MCF 10A (cell line): ENCODE results near the gene COMMD2. TPM values are rescaled to one million over a fixed set of nuclear protein-coding genes. Genes with fewer than 3 reads are reported as not detected.

Experiments used
- BruUV-seq: library from RNA; stranded (reverse); fragments of 400-500 nt; replicated peaks from 2 replicates; lab custom pipeline; 2021; lab: Mats Ljungman, UMichigan
- CTCF ChIA-PET: fragments of 300-600 bp; sonication (Branson Sonifier 250); formaldehyde crosslinking; extraction: SDS; loops from one replicate; lab custom pipeline; 2021; ENCODE audit warnings: antibody characterized with exemption, inconsistent platforms; lab: Yijun Ruan, JAX
- POLR2A ChIA-PET: fragments of 300-600, 350-650 bp; sonication (Branson Sonifier 250); formaldehyde crosslinking; extraction: SDS; loops from one replicate; lab custom pipeline; 2020; ENCODE audit warnings: antibody characterized with exemption, inconsistent platforms; lab: Yijun Ruan, JAX
- DNase-seq: peaks from one replicate; pipeline ENCODE4 v3.0.0-alpha.2; 2018; ENCODE audit not compliant: unreplicated experiment
- H3K27ac Mint-ChIP-seq: one replicate; pipeline ENCODE4 v1.8.0; 2022; ENCODE audit warnings: mild to moderate bottlenecking, low read depth, mixed read lengths; ENCODE audit not compliant: unreplicated experiment
- H3K27me3 Mint-ChIP-seq: one replicate; pipeline ENCODE4 v1.8.0; 2022; ENCODE audit warnings: mixed read lengths; ENCODE audit not compliant: insufficient read depth, unreplicated experiment
- H3K36me3 Mint-ChIP-seq: one replicate; pipeline ENCODE4 v1.8.0; 2022; ENCODE audit warnings: mild to moderate bottlenecking, moderate library complexity, mixed read lengths; ENCODE audit not compliant: insufficient read depth, unreplicated experiment
- H3K4me1 Mint-ChIP-seq: one replicate; pipeline ENCODE4 v1.8.0; 2022; ENCODE audit warnings: mixed read lengths; ENCODE audit not compliant: insufficient read depth, unreplicated experiment
- H3K4me3 Mint-ChIP-seq: one replicate; pipeline ENCODE4 v1.8.0; 2022; ENCODE audit warnings: mild to moderate bottlenecking, moderate library complexity, mixed read lengths; ENCODE audit not compliant: unreplicated experiment
- H3K9me3 Mint-ChIP-seq: one replicate; pipeline ENCODE4 v1.8.0; 2022; ENCODE audit warnings: mixed read lengths; ENCODE audit not compliant: unreplicated experiment
- intact Hi-C: fragments of 100-400 bp; cut with micrococcal nuclease; formaldehyde crosslinking; loops from 2 replicates; pipeline ENCODE4 v1.14.1; 2022
- total RNA-seq: library from RNA; stranded (reverse); gene quantifications from 2 replicates; pipeline ENCODE4 v1.2.3, GENCODE V29; 2022
- TF ChIP-seq, protein P1 (sequence below): fragments of 200-600 bp; IDR thresholded peaks from one replicate; pipeline ENCODE4 v1.8.0; 2022; ENCODE audit warnings: antibody characterized with exemption, mild to moderate bottlenecking; ENCODE audit not compliant: unreplicated experiment

The COMMD2 gene
- total RNA-seq, 1 experiment from 2014 or later: 51.2 TPM

DNA sequence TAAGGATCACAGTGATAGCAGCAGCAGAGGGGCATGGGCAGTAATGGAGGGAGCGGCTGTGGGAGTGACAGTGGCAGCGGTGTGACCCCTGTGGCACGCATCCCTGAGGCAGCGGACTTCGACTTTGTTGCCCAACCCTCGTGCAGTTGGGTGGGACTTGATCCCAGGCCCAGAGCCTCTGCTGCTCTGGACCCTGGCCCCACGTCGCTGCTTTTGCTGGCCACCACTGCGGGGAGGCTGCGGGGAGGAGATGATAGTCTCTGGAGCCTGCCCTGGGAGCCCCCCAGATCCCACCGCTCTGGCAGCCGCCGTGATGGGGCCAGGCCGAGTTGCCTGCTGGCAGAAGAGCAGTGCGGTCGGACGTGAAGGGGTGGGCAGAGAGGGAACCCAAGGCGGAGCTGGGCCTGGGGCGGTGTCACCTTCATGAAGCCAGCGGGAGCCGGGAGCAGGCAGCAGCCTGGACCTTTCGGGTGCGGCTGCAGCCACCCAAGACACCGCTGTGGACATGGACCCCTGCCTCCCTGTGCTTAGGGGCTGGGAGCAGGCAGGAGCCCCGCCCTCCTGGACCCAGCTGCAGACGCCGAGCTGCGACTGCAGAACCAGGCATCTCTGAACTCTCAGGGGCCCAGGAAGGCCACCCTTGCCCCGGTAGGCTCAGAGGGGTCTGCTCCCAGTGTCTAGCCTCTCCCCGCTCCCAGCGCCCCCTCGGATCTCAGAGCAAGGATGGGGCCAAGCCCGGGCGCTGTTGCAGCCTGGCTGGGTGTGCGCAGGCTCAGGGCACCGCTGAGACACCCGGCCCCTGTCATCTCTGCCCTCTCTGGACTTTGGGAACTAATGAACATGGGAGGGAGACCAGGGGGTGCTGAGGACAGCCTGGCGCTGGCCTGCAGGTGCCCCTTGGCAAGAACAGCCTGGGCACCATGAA lies 38.3 kb downstream of the COMMD2 start:
- Mint-ChIP-seq H3K4me1 (no peaks in the 10 kb centered on the region), H3K4me3 (no peak overlapping the region), H3K27me3 (no peaks in the 10 kb centered on the region), H3K36me3 (no peaks in the 10 kb centered on the region), H3K27ac (no peak overlapping the region), H3K9me3 (no peaks in the 10 kb centered on the region)
- no TSS peak for BruUV-seq
- CTCF ChIA-PET: interaction anchor here (0.6 to 2.1 kb wide), 6 partner anchors 8 to 222 kb away, joined by 3 to 13 read pairs (median 4); partner anchors contain the start of gene WWTR1
- DNase-seq: no peak
- POLR2A ChIA-PET: interaction anchor here (0.6 kb wide), 1 partner anchor 298 kb away, joined by 3 read pairs; no protein-coding TSS in a partner anchor
- intact Hi-C loops: no loop called here
- TF ChIP-seq, protein P1, sequence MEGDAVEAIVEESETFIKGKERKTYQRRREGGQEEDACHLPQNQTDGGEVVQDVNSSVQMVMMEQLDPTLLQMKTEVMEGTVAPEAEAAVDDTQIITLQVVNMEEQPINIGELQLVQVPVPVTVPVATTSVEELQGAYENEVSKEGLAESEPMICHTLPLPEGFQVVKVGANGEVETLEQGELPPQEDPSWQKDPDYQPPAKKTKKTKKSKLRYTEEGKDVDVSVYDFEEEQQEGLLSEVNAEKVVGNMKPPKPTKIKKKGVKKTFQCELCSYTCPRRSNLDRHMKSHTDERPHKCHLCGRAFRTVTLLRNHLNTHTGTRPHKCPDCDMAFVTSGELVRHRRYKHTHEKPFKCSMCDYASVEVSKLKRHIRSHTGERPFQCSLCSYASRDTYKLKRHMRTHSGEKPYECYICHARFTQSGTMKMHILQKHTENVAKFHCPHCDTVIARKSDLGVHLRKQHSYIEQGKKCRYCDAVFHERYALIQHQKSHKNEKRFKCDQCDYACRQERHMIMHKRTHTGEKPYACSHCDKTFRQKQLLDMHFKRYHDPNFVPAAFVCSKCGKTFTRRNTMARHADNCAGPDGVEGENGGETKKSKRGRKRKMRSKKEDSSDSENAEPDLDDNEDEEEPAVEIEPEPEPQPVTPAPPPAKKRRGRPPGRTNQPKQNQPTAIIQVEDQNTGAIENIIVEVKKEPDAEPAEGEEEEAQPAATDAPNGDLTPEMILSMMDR: no peak

DNA sequence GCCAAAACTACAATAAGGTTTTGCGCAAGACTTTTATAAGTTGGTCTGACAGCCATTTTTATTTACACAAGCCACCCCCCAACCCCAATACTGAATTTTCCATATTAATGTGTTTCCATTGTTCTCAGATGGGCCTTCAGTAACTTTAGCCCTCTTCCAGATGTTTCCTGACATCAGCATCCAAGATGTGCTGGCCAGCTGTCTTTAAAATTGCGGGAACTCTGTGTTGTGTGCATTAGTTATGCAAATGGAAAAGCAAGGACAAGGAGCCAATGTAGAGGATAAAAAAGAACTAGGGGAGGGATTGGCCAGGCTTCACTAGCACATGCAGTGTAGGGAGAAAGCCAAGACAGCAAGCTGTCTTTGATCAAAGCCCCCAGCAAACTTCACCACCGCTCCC lies 45.4 kb downstream of the COMMD2 start:
- peaks cover 5% of the 10 kb centered on the region for H3K4me1 Mint-ChIP-seq
- H3K4me3 Mint-ChIP-seq: no peak overlapping the region
- ChIA-PET CTCF (interaction anchor here (1.4 to 1.5 kb wide), 2 partner anchors 10 to 46 kb away, joined by 5 to 7 read pairs; partner anchors contain the start of gene COMMD2), POLR2A (interaction anchor here (1.1 to 1.2 kb wide), 2 partner anchors 15 to 128 kb away, joined by 3 read pairs; no protein-coding TSS in a partner anchor)
- intact Hi-C loops: no loop called here
- H3K36me3 Mint-ChIP-seq: no peaks in the 10 kb centered on the region
- H3K9me3 Mint-ChIP-seq: no peaks in the 10 kb centered on the region
- DNase-seq: no peak
- no peak overlapping the region for H3K27ac Mint-ChIP-seq
- TF ChIP-seq, protein P1: no peak
- BruUV-seq: no TSS peak
- H3K27me3 Mint-ChIP-seq: no peaks in the 10 kb centered on the region

DNA sequence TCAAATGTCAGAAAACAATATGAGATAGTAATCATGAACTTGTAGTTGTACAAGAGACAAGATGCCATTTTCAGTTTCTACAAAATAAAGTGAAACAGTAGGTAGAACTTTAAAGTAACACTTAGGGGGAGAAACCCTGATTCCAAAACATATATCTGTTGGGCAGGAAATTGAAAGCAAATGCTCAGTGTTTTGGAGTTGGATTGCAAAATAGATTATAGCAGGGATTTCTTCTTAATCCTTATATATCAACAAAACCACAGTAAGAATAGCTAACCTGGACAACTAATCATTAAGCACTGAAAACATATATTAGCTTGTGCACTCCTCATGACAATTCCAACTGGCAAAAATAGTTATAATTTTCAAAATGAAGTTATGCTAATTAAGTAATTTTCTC lies 46.9 kb downstream of the COMMD2 start:
- H3K27me3 Mint-ChIP-seq: no peaks in the 10 kb centered on the region
- H3K36me3 Mint-ChIP-seq: no peaks in the 10 kb centered on the region
- intact Hi-C loops: no loop called here
- H3K27ac Mint-ChIP-seq: no peak overlapping the region
- H3K9me3 Mint-ChIP-seq: no peaks in the 10 kb centered on the region
- ChIA-PET CTCF (interaction anchor here (0.6 to 2.4 kb wide), 6 partner anchors 9 to 174 kb away, joined by 3 to 15 read pairs (median 3); no protein-coding TSS in a partner anchor), POLR2A (interaction anchor here (0.6 to 1.4 kb wide), 3 partner anchors 46 to 194 kb away, joined by 3 to 4 read pairs (median 3); no protein-coding TSS in a partner anchor)
- TF ChIP-seq, protein P1: no peak
- no TSS peak for BruUV-seq
- no peak for DNase-seq
- peaks cover 5% of the 10 kb centered on the region for H3K4me1 Mint-ChIP-seq
- H3K4me3 Mint-ChIP-seq: no peak overlapping the region

DNA sequence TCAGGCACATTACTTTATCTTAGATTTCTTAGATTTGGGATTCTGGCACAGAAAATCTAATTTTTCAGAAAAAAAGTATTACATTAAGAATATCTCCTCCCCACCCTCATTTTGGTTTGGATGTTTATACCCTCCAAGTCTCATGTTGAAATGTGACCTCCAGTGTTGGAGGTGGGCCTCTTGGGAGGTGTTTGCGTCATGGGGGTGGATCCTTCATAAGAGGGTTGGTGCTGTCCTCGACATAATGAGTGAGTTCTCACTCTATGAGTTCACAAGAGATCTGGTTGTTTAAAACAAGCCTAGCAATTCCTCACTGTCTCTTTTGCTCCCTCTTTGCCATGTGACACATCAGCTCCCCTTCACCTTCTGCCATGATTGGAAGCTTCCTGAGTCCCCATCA lies 48.8 kb downstream of the COMMD2 start:
- no peak for DNase-seq
- TF ChIP-seq, protein P1: no peak
- BruUV-seq: no TSS peak
- POLR2A ChIA-PET: no interaction called here
- Mint-ChIP-seq H3K36me3 (no peaks in the 10 kb centered on the region), H3K4me3 (no peak overlapping the region), H3K27ac (peak overlapping the region; percentile 25), H3K4me1 (peaks cover 5% of the 10 kb centered on the region), H3K9me3 (no peaks in the 10 kb centered on the region), H3K27me3 (no peaks in the 10 kb centered on the region)
- CTCF ChIA-PET: interaction anchor here (0.6 to 1.8 kb wide), 3 partner anchors 85 to 173 kb away, joined by 3 read pairs; no protein-coding TSS in a partner anchor
- intact Hi-C loops: no loop called here
